PC-9 (cell line): ENCODE data around the gene MORF4L2.

Source experiments
- EZH2 ChIP-seq: fragments of 200-600 bp; sonication (generic); IDR thresholded peaks from 2 replicates; pipeline ENCODE4 v1.8.0; 2017; ENCODE audit warnings: antibody characterized with exemption, low read depth
- TF ChIP-seq, protein P1 (sequence below): fragments of 200-600 bp; sonication (generic); conservative IDR thresholded peaks from 2 replicates; pipeline ENCODE4 v1.6.1; 2017; ENCODE audit warnings: mixed run types, antibody characterized with exemption, mild to moderate bottlenecking, moderate library complexity

DNA sequence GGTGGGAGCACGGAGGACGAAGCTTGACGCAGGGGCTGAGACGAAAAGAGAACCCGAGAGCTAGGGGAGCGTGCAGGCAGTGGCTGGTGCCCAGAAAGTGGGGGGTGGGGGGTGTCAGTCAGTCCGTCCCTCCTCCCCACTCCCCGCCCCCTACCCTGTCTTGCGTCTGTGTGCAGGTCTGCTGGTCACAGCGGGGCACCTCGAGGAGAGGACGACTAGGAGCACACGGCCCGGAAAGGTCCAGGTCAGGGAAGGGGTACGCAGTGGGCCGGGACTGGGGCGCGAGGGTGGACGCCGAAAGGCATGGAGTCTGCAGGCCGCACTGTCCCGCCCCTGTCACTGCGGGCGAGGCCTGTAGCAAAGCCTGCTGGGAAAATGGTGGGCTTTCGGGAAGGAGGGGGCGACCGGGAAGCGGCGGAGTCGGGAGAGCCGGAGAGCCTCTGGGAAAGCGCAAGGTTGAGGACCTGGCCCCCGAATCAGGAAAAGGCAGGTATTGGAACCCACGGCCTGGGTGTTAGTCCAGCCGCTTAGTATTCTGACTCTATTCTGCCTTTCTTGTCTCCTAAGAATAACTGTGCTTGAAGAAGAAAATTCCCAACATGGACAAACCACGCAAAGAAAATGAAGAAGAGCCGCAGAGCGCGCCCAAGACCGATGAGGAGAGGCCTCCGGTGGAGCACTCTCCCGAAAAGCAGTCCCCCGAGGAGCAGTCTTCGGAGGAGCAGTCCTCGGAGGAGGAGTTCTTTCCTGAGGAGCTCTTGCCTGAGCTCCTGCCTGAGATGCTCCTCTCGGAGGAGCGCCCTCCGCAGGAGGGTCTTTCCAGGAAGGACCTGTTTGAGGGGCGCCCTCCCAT lies 57.0 kb downstream of the MORF4L2 start:
- TF ChIP-seq, protein P1, sequence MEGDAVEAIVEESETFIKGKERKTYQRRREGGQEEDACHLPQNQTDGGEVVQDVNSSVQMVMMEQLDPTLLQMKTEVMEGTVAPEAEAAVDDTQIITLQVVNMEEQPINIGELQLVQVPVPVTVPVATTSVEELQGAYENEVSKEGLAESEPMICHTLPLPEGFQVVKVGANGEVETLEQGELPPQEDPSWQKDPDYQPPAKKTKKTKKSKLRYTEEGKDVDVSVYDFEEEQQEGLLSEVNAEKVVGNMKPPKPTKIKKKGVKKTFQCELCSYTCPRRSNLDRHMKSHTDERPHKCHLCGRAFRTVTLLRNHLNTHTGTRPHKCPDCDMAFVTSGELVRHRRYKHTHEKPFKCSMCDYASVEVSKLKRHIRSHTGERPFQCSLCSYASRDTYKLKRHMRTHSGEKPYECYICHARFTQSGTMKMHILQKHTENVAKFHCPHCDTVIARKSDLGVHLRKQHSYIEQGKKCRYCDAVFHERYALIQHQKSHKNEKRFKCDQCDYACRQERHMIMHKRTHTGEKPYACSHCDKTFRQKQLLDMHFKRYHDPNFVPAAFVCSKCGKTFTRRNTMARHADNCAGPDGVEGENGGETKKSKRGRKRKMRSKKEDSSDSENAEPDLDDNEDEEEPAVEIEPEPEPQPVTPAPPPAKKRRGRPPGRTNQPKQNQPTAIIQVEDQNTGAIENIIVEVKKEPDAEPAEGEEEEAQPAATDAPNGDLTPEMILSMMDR = no peak; the same call in 1 of the 2 replicates
- TF ChIP-seq EZH2 = no peak
